ENCODE measurements around the gene NIPA2.

GRCh38 chr15:22885120-22885519 is 46.7 kb downstream of the NIPA2 start:
- TF ChIP-seq CTCF (tag by site-specific recombination; IDR thresholded peaks at IDR 0.05): no peak
- no peak for TF ChIP-seq ZNF639 (tag by site-specific recombination; IDR thresholded peaks at IDR 0.05)
- TF ChIP-seq REST (tag by site-specific recombination; IDR thresholded peaks at IDR 0.05): no peak
- no peak for TF ChIP-seq ZNF404 (tag by site-specific recombination; IDR thresholded peaks at IDR 0.05)
- no peak for TF ChIP-seq ZNF621 (tag by site-specific recombination; IDR thresholded peaks at IDR 0.05)
- no peak for TF ChIP-seq KLF16 (tag by site-specific recombination; IDR thresholded peaks at IDR 0.05)
- TF ChIP-seq ZNF398 (tag by site-specific recombination; IDR thresholded peaks at IDR 0.05): no peak
- TF ChIP-seq ZNF449 (tag by site-specific recombination; IDR thresholded peaks at IDR 0.05): no peak
- TF ChIP-seq ZNF791 (tag by site-specific recombination; IDR thresholded peaks at IDR 0.05): no peak
